Esophagus squamous epithelium (tissue), 5 donors: Measurements from ENCODE around the gene PRKAR1B. TPM values are rescaled to one million over a fixed set of nuclear protein-coding genes. Genes with fewer than 3 reads are reported as not detected.

Experiments used
- DNase-seq: peaks from one replicate; lab custom pipeline; 2025; lab: John Stamatoyannopoulos, UW
- H3K27ac ChIP-seq, 4 donors: fragments of 200-600 bp; sonication (generic); one replicate each; pipeline ENCODE4 v1.5.1; 2016 to 2019; ENCODE audit warnings: mild to moderate bottlenecking in 1 of 4
- H3K27me3 ChIP-seq, 4 donors: fragments of 200-600 bp; sonication (generic); 1 replicate in 3 of 4; 2 replicates in 1 of 4; pipeline versions ENCODE4 v1.5.1 to v1.6.0; 2017 to 2021; ENCODE audit warnings: antibody characterized with exemption in 1 of 4
- H3K36me3 ChIP-seq, 3 donors: fragments of 200-600 bp; sonication (generic); one replicate each; pipeline ENCODE4 v1.5.1; 2016 to 2019
- H3K4me1 ChIP-seq, 3 donors: fragments of 200-600 bp; sonication (generic); one replicate each; pipeline ENCODE4 v1.5.1; 2017 to 2019
- H3K4me3 ChIP-seq, 4 donors: fragments of 200-600 bp; sonication (generic); 1 replicate in 3 of 4; 2 replicates in 1 of 4; pipeline ENCODE4 v1.5.1; 2016 to 2019; ENCODE audit warnings: mild to moderate bottlenecking in 2 of 4, moderate library complexity in 1 of 4
- H3K9me3 ChIP-seq, 3 donors: fragments of 200-600 bp; sonication (generic); one replicate each; pipeline ENCODE4 v1.5.1; 2016 to 2019
- CTCF ChIP-seq, 6 experiments: fragments of 450-650 bp in 4 of 6; fragments of 200-600 bp in 2 of 6; sonication (generic) in 2 of 6; IDR thresholded peaks; one replicate each; pipeline ENCODE4 v1.5.1; 2016 to 2019; ENCODE audit warnings: antibody characterized with exemption in 6 of 6, mild to moderate bottlenecking in 4 of 6, moderate library complexity in 4 of 6
- POLR2A ChIP-seq, 4 donors: fragments of 450-650 bp; IDR thresholded peaks; one replicate each; pipeline ENCODE4 v1.6.1; 2017; ENCODE audit warnings: antibody characterized with exemption in 4 of 4, mild to moderate bottlenecking in 4 of 4, moderate library complexity in 3 of 4
- WGBS, 2 donors: methylation state at CpG; one replicate each; pipeline ENCODE4 v1.1.5; 2018; 5-methylcytosine and 5-hydroxymethylcytosine counted together
- intact Hi-C: fragments of 100-400 bp; cut with DNase I; formaldehyde crosslinking; loops from one replicate; pipeline ENCODE4 v1.15.0; 2022
- total RNA-seq, 4 donors: library from RNA; depleted of rRNA; stranded (reverse); fragments of >200 nt; gene quantifications; one replicate each; pipeline ENCODE4 v1.1.0, GENCODE V29; 2016
- donor health status: DM: yes; HTN: yes; CAD: no.

Gene PRKAR1B
- total RNA-seq, 4 donors from 2014 or later = 10.2 to 13.1 (median 12.5) TPM

- TF ChIP-seq CTCF (IDR thresholded peaks at IDR 0.05) = no peak
- TF ChIP-seq POLR2A (IDR thresholded peaks at IDR 0.05) = no peak
- Histone ChIP-seq H3K9me3 (no peaks in the 10 kb centered on the region), H3K4me1 (no peaks in the 10 kb centered on the region), H3K4me3 (no peak overlapping the region), H3K36me3 (no peaks in the 10 kb centered on the region), H3K27ac (no peak overlapping the region), H3K27me3 (no peaks in the 10 kb centered on the region)
- no peak for DNase-seq
- intact Hi-C loops = no loop called here
- WGBS, 2 donors = 91 to 100% methylated on average over 2 to 16 of the region's 44 CpGs
Observed at GRCh38 chr7:561631-562373, 165.3 kb downstream of the PRKAR1B start.

GRCh38 chr7:560966-561630 is 166.0 kb downstream of the PRKAR1B start:
- no peak overlapping the region for H3K4me3 ChIP-seq
- H3K27me3 ChIP-seq = no peaks in the 10 kb centered on the region
- no peaks in the 10 kb centered on the region for H3K4me1 ChIP-seq
- WGBS, 2 donors = 84 to 93% methylated on average over 11 to 12 of the region's 21 CpGs
- no peaks in the 10 kb centered on the region for H3K9me3 ChIP-seq
- intact Hi-C loops = no loop called here
- no peak for TF ChIP-seq CTCF (IDR thresholded peaks at IDR 0.05)
- TF ChIP-seq POLR2A (IDR thresholded peaks at IDR 0.05) = no peak
- H3K36me3 ChIP-seq = no peaks in the 10 kb centered on the region
- H3K27ac ChIP-seq = no peak overlapping the region
- DNase-seq = no peak

GRCh38 chr7:559396-559705 is 167.7 kb downstream of the PRKAR1B start:
- Histone ChIP-seq H3K9me3 (no peaks in the 10 kb centered on the region), H3K27ac (no peak overlapping the region), H3K4me3 (no peak overlapping the region), H3K27me3 (no peaks in the 10 kb centered on the region), H3K4me1 (no peaks in the 10 kb centered on the region), H3K36me3 (no peaks in the 10 kb centered on the region)
- intact Hi-C loops = no loop called here
- DNase-seq = no peak
- WGBS, 2 donors = 88 to 92% methylated on average over 9 of the region's 21 CpGs
- TF ChIP-seq CTCF (IDR thresholded peaks at IDR 0.05) (no peak), POLR2A (IDR thresholded peaks at IDR 0.05) (no peak)

- peak overlapping the region in 1 of 4 donors; percentile 5 for H3K27ac ChIP-seq
- H3K4me1 ChIP-seq = no peaks in the 10 kb centered on the region
- 95% methylated on average over 8 to 12 of the region's 12 CpGs for WGBS, 2 donors
Observed at GRCh38 chr7:557558-557881, 169.6 kb downstream of the PRKAR1B start.

More at GRCh38 chr7:557558-557881, 169.6 kb downstream of the PRKAR1B start:
- H3K4me3 ChIP-seq = no peak overlapping the region
- H3K9me3 ChIP-seq = no peaks in the 10 kb centered on the region
- H3K36me3 ChIP-seq = no peaks in the 10 kb centered on the region
- intact Hi-C loops = no loop called here
- TF ChIP-seq CTCF (IDR thresholded peaks at IDR 0.05) (no peak), POLR2A (IDR thresholded peaks at IDR 0.05) (no peak)
- no peak for DNase-seq
- H3K27me3 ChIP-seq = no peaks in the 10 kb centered on the region
